GM06990 (cell line): Measurements from ENCODE around the gene ITGA6.

ENCODE experiments used
- DNase-seq: peaks from one replicate; pipeline ENCODE4 v3.0.0-alpha.2; 2011; ENCODE audit not compliant: insufficient read length; ENCODE audit errors: extremely low read depth
- H3K27me3 ChIP-seq: replicated peaks from 2 replicates; pipeline ENCODE4 v1.6.0; 2011; ENCODE audit warnings: low read length; ENCODE audit not compliant: control insufficient read depth, insufficient read depth
- H3K36me3 ChIP-seq: 2 replicates; pipeline ENCODE4 v1.5.1; 2011; ENCODE audit warnings: low read length; ENCODE audit not compliant: control insufficient read depth, insufficient read depth
- H3K4me3 ChIP-seq: replicated peaks from 2 replicates; pipeline ENCODE4 v1.5.1; 2011; ENCODE audit warnings: low read depth, mild to moderate bottlenecking, control low read depth, low read length
- CTCF ChIP-seq: IDR thresholded peaks from 2 replicates; pipeline ENCODE4 v1.5.1; 2011; ENCODE audit warnings: low read length, control low read depth, mild to moderate bottlenecking, inconsistent platforms; ENCODE audit not compliant: insufficient read depth, poor library complexity, severe bottlenecking

ITGA6 gene

GRCh38 chr2:172480301-172481218, 53.2 kb downstream of the ITGA6 start:
- DNase-seq, result no peak
- TF ChIP-seq CTCF, result no peak
- Histone ChIP-seq H3K36me3 (no peaks in the 10 kb centered on the region), H3K27me3 (no peaks in the 10 kb centered on the region), H3K4me3 (no peak overlapping the region)

- Histone ChIP-seq H3K27me3 (no peaks in the 10 kb centered on the region), H3K4me3 (no peak overlapping the region), H3K36me3 (no peaks in the 10 kb centered on the region)
- no peak for DNase-seq
- TF ChIP-seq CTCF, result no peak
Observed at GRCh38 chr2:172481507-172482262, 54.3 kb downstream of the ITGA6 start.

- TF ChIP-seq CTCF, result no peak
- Histone ChIP-seq H3K27me3 (no peaks in the 10 kb centered on the region), H3K36me3 (no peaks in the 10 kb centered on the region), H3K4me3 (no peak overlapping the region)
- DNase-seq, result no peak
Observed at GRCh38 chr2:172484253-172484652, 56.9 kb downstream of the ITGA6 start.

- H3K36me3 ChIP-seq, result no peaks in the 10 kb centered on the region
- H3K27me3 ChIP-seq, result no peaks in the 10 kb centered on the region
- TF ChIP-seq CTCF, result no peak
- H3K4me3 ChIP-seq, result no peak overlapping the region
- no peak for DNase-seq
Observed at GRCh38 chr2:172484706-172485105, 57.3 kb downstream of the ITGA6 start.

- Histone ChIP-seq H3K27me3 (no peaks in the 10 kb centered on the region), H3K36me3 (no peaks in the 10 kb centered on the region), H3K4me3 (no peak overlapping the region)
- no peak for TF ChIP-seq CTCF
- DNase-seq, result no peak
Observed at GRCh38 chr2:172488556-172488955, 61.2 kb downstream of the ITGA6 start.
